ENCODE data around the gene FOXQ1. TPM values are rescaled to one million over a fixed set of nuclear protein-coding genes. Genes with fewer than 3 reads are reported as not detected.

The FOXQ1 gene
- total RNA-seq, 1 donor from 2014 or later: not detected

- Histone ChIP-seq H4K20me1 (ENCODE audit: low read depth) (no peaks in the 10 kb centered on the region), H3K4me1 (no peaks in the 10 kb centered on the region), H3K79me2 (ENCODE audit: low read depth) (no peaks in the 10 kb centered on the region), H3K9ac (no peak overlapping the region), H3K4me3 (no peak overlapping the region), H3K27me3 (peaks cover 5% of the 10 kb centered on the region), H3K36me3 (no peaks in the 10 kb centered on the region), H3F3A (ENCODE audit: low read depth) (no peaks in the 10 kb centered on the region), H3K4me2 (no peak overlapping the region), H3K27ac (no peak overlapping the region), H2AFZ (replicated peaks) (no peak overlapping the region), H3K9me3 (ENCODE audit: low read depth) (no peaks in the 10 kb centered on the region)
- peaks cover 4% of the 10 kb centered on the region for H3K9me3 Mint-ChIP-seq
- DNase-seq (ENCODE audit: low spot score): no peak
- no peaks in the 10 kb centered on the region for H3K4me1 Mint-ChIP-seq
- no peak overlapping the region for H3K27ac Mint-ChIP-seq
- TF ChIP-seq EZH2 (IDR thresholded peaks at IDR 0.05): no peak
- no peak for TF ChIP-seq CTCF (IDR thresholded peaks at IDR 0.05)
- TF ChIP-seq EZH2phosphoT487 (IDR thresholded peaks at IDR 0.05): no peak
- no peaks in the 10 kb centered on the region for H3K27me3 Mint-ChIP-seq (ENCODE audit: insufficient read depth, low read depth)
- H3K4me3 Mint-ChIP-seq: no peak overlapping the region
- H3K36me3 Mint-ChIP-seq: no peaks in the 10 kb centered on the region
Measured at GRCh38 chr6:1324936-1325335, 13.0 kb downstream of the FOXQ1 start.

GRCh38 chr6:1325461-1326309 lies 13.8 kb downstream of the FOXQ1 start:
- no peak overlapping the region for H3K27ac Mint-ChIP-seq
- no peak overlapping the region for H3K4me3 Mint-ChIP-seq
- no peaks in the 10 kb centered on the region for H3K4me1 Mint-ChIP-seq
- Histone ChIP-seq H4K20me1 (ENCODE audit: low read depth) (no peaks in the 10 kb centered on the region), H3F3A (ENCODE audit: low read depth) (no peaks in the 10 kb centered on the region), H3K79me2 (ENCODE audit: low read depth) (no peaks in the 10 kb centered on the region), H3K9me3 (ENCODE audit: low read depth) (no peaks in the 10 kb centered on the region), H3K27me3 (peaks cover 5% of the 10 kb centered on the region), H3K9ac (no peak overlapping the region), H3K4me3 (no peak overlapping the region), H3K27ac (no peak overlapping the region), H3K36me3 (no peaks in the 10 kb centered on the region), H3K4me2 (no peak overlapping the region), H2AFZ (replicated peaks) (no peak overlapping the region), H3K4me1 (no peaks in the 10 kb centered on the region)
- no peaks in the 10 kb centered on the region for H3K36me3 Mint-ChIP-seq
- TF ChIP-seq CTCF (IDR thresholded peaks at IDR 0.05) (no peak), EZH2phosphoT487 (IDR thresholded peaks at IDR 0.05) (no peak), EZH2 (IDR thresholded peaks at IDR 0.05) (no peak)
- no peak for DNase-seq (ENCODE audit: low spot score)
- H3K27me3 Mint-ChIP-seq (ENCODE audit: insufficient read depth, low read depth): no peaks in the 10 kb centered on the region
- H3K9me3 Mint-ChIP-seq: peaks cover 11% of the 10 kb centered on the region

DNA sequence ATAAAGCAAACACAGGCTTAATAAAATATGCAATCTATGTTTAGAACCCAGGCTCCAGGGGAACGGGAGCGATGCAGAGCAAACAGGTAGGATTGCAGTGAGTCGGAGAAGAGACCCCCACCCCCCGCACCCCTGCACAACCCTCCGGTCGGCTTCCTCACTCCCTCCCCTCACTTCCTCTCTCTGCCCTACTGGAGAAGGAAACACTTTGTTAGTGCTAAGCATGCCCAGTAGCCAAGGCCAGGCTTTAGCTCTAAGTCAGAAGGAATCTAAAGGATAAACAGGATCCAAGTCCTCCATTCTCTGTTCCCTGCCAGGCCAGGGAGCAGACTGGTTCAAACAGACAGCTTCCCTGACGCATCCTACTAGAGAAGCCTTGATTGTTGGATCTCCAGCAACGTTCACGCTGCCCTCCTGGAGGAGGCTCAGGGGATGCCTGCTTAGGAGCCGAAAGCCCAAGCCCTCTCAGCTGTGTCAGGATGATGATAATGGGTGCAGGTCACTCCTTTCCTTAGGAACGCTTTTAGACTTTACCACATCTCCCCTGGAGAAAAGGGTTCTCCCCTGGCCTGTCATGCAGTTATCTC lies 14.7 kb downstream of the FOXQ1 start:
- no peaks in the 10 kb centered on the region for H3F3A ChIP-seq (ENCODE audit: low read depth)
- Mint-ChIP-seq H3K4me1 (no peaks in the 10 kb centered on the region), H3K4me3 (no peak overlapping the region), H3K9me3 (peaks cover 16% of the 10 kb centered on the region), H3K27ac (no peak overlapping the region), H3K36me3 (no peaks in the 10 kb centered on the region), H3K27me3 (ENCODE audit: insufficient read depth, low read depth) (no peaks in the 10 kb centered on the region)
- no peaks in the 10 kb centered on the region for H3K79me2 ChIP-seq (ENCODE audit: low read depth)
- no peaks in the 10 kb centered on the region for H3K36me3 ChIP-seq
- DNase-seq (ENCODE audit: low spot score): no peak
- H3K27me3 ChIP-seq: peaks cover 5% of the 10 kb centered on the region
- no peaks in the 10 kb centered on the region for H3K9me3 ChIP-seq (ENCODE audit: low read depth)
- H4K20me1 ChIP-seq (ENCODE audit: low read depth): no peaks in the 10 kb centered on the region
- no peak overlapping the region for H3K27ac ChIP-seq
- H3K9ac ChIP-seq: no peak overlapping the region
- no peak overlapping the region for H3K4me3 ChIP-seq
- H3K4me1 ChIP-seq: no peaks in the 10 kb centered on the region
- no peak overlapping the region for H2AFZ ChIP-seq (replicated peaks)
- TF ChIP-seq EZH2phosphoT487 (IDR thresholded peaks at IDR 0.05): no peak
- no peak for TF ChIP-seq CTCF (IDR thresholded peaks at IDR 0.05)
- TF ChIP-seq EZH2 (IDR thresholded peaks at IDR 0.05): no peak
- H3K4me2 ChIP-seq: no peak overlapping the region
